Choroid plexus epithelial cell (primary cell): ENCODE measurements around the gene FGF6.

Source experiments
- DNase-seq: peaks from one replicate; pipeline ENCODE4 v3.0.0-alpha.2; 2010; ENCODE audit warnings: low read depth
- H3K4me3 ChIP-seq: 2 replicates; pipeline ENCODE4 v1.5.1; 2011; ENCODE audit warnings: low read depth, mild to moderate bottlenecking, control low read depth, low read length, moderate library complexity
- TF ChIP-seq, protein P1 (sequence below): conservative IDR thresholded peaks from 2 replicates; pipeline ENCODE4 v1.5.1; 2011; ENCODE audit warnings: low read depth, mild to moderate bottlenecking, control low read depth, inconsistent platforms, low read length, moderate library complexity

FGF6 gene

DNA sequence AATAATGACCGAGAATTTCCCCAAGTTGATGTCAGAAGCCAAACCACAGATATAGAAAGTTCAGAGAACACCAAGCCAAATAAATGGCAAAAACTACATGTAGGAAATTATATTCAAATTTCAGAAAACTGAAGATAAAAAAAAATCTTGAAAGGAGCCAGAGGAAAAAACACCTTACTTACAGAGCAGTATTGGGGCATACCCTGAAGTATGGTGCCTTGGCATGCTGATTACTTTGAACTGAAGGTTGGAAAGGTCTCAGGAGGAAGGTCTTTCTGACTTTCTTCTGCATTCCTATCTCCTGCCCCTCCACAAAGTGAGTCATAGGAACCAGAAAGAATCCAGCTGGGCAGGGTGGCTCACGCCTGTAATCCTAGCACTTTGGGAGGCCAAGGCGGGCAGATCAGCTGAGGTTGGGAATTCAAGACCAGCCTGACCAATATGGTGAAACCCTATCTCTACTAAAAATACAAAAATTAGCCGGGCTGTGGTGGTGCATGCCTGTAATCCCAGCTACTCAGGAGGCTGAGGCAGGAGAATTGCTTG lies 8.8 kb upstream of the FGF6 start:
- no peak for DNase-seq
- TF ChIP-seq, protein P1, sequence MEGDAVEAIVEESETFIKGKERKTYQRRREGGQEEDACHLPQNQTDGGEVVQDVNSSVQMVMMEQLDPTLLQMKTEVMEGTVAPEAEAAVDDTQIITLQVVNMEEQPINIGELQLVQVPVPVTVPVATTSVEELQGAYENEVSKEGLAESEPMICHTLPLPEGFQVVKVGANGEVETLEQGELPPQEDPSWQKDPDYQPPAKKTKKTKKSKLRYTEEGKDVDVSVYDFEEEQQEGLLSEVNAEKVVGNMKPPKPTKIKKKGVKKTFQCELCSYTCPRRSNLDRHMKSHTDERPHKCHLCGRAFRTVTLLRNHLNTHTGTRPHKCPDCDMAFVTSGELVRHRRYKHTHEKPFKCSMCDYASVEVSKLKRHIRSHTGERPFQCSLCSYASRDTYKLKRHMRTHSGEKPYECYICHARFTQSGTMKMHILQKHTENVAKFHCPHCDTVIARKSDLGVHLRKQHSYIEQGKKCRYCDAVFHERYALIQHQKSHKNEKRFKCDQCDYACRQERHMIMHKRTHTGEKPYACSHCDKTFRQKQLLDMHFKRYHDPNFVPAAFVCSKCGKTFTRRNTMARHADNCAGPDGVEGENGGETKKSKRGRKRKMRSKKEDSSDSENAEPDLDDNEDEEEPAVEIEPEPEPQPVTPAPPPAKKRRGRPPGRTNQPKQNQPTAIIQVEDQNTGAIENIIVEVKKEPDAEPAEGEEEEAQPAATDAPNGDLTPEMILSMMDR, result no peak
- H3K4me3 ChIP-seq, result no peak overlapping the region

DNA sequence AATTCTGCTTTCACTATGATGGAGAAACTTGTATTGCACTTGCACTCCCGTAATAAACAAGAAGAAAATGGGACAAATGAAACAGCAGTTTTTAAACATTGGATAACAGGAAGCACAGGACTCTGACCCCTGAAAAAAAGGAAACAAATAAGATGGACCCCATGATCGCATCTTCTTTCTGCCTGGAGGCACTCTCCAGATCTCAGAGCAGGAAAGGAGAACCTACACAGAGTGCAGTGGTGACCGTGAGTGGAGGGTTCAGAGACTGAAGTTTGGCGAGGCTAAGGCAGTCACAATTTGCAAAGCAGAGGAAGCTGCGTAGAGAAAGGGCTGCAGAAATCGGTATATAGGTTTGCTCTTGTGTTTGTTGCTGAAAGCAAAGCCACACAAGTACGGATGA lies 6.1 kb upstream of the FGF6 start:
- no peak for DNase-seq
- TF ChIP-seq, protein P1, result no peak

DNA sequence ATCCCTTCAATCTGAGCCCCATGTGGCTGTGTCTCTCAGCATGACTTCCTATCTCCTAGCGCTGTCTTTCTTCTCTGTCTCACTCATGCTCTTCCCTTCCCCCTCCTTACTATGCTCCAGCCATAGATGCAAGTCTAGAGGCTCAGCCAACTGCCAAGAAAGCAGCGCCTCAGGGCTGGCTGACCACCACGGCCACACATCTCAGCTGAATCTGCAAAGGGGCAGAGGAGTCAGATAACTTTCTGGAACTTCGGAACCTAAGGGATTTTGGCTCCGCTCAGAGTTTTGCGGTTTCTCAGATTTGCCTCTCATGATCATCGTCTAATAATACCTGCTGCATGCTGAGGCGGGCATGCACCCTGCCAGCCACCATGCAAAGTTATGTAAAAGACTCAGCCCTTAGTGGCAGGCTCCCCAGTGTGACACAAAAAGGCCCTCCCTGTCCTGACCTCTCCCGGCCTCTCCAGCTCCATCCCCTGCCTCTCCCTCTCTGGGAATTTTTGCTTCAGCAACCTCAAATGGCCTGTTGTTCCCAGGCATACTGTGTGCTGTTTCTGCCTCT lies 5.0 kb upstream of the FGF6 start:
- TF ChIP-seq, protein P1, result no peak
- DNase-seq, result peak; percentile 48
- no peak overlapping the region for H3K4me3 ChIP-seq

More for the DNA sequence above, 6.1 kb upstream of the FGF6 start:
- no peak overlapping the region for H3K4me3 ChIP-seq

DNA sequence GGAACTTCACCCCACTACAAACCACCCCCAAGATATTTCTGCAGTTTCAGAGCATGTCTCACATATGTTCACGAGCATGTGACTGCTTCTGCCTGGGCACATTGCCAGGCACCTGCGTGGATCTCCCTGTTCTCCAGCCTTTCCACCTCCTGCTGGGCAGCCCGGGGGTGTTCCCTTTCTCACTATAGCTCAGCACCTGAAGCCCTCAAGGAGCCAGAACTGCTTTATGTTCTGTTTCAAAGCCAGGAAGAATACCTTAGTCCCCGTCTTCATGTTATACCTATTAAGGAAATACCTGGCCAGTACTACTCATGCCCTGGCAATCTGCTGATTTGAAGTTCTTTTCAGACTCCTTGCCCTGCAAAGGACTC lies 4.2 kb upstream of the FGF6 start:
- no peak overlapping the region for H3K4me3 ChIP-seq
- TF ChIP-seq, protein P1, result no peak
- peak; percentile 74 for DNase-seq

DNA sequence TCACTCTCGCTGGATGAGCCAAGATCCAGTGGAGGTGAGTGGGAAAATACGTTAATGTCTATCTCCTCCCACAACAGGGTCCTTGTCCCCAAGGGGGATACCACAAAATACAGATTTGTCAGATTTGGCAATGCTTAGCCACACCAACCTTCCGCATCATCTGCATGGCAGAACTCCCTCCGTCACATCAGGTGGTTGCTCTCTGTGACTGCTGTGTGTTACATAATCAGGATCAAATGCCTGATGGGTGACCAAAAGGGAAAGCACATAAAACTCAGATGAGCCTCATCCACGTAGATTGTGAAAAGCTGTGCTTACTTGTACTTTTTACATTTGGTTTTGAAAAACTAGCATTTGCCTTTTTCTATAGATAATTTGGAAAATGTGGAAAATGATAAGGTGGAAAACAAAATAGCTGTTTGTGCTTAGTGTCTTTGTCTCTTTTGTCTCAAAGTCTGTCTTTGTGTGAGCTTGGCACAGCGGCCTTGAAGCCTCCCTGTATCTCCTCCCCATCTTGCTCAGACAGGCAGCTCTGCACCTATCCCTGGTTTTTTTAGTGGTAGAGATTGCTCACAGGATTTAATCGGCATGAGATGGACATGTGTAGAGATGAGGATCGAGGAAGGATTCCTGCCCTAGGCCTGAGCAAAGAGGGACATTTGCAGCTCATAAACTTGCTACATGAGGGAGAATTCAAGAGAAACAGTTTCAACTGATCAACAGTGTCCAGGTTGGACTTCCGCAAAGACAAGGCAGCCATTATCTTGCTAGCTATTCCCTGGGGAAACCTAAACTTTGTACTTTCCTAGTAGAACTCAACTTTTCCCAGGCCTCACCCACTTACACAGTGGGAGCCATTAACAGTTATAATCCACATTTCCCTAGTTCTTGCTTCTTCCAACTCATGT lies 3.6 kb upstream of the FGF6 start:
- TF ChIP-seq, protein P1, result no peak
- H3K4me3 ChIP-seq, result no peak overlapping the region
- peak; percentile 22 for DNase-seq

DNA sequence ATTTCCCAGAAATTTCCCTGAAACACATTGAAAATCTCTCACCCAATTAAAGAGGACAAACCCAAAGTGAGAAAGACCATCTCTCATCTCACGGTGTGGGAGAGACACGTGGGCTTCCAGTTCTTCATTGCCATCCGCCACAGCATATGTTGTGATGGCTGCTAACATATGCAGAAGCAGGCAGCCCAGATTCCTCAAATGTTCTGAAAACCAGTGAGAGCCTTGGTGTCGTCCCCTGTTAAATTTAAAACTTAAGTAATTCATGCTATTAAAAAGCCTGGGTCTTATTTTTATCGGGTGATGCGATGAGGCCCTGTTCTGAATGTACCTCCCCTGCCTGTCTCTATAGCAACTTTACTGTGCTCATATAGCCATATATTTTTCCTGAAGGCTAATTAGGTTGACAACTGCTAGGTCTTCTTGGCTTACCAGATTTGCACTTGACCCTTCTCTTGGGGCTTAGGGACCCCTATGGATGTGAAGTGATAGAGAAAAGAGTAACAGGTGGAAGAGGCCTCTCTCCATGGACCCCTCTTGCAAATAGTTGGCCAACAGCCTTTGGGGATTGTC lies 2.8 kb upstream of the FGF6 start:
- no peak for DNase-seq
- TF ChIP-seq, protein P1, result no peak
- no peak overlapping the region for H3K4me3 ChIP-seq
